DOHH2 (cell line): Measurements from ENCODE around the gene MBP.

Experiments used
- H3F3A ChIP-seq: fragments of 200-600 bp; sonication (generic), shearing (Covaris generic); 2 replicates; pipeline ENCODE4 v1.6.0; 2016; ENCODE audit warnings: antibody characterized with exemption, mild to moderate bottlenecking; ENCODE audit not compliant: control insufficient read depth, insufficient read depth
- H3K27ac ChIP-seq: fragments of 200-600 bp; sonication (generic); 2 replicates; pipeline ENCODE4 v1.5.1; 2014; ENCODE audit warnings: low read depth, mild to moderate bottlenecking, low read length, moderate library complexity
- H3K27me3 ChIP-seq: fragments of 200-600 bp; sonication (generic); 2 replicates; pipeline ENCODE4 v1.6.1; 2014; ENCODE audit warnings: mild to moderate bottlenecking, low read length, mixed read lengths; ENCODE audit not compliant: control insufficient read depth
- H3K36me3 ChIP-seq: fragments of 200-600 bp; sonication (generic); 2 replicates; pipeline ENCODE4 v1.6.1; 2014; ENCODE audit warnings: mild to moderate bottlenecking, low read length, moderate library complexity, mixed read lengths; ENCODE audit not compliant: control insufficient read depth
- H3K4me1 ChIP-seq: fragments of 200-600 bp; sonication (generic); 2 replicates; pipeline ENCODE4 v1.6.1; 2014; ENCODE audit warnings: mild to moderate bottlenecking, low read length, mixed read lengths; ENCODE audit not compliant: control insufficient read depth
- H3K4me2 ChIP-seq: fragments of 200-600 bp; sonication (generic); 2 replicates; pipeline ENCODE4 v1.6.0; 2014; ENCODE audit warnings: mild to moderate bottlenecking, low read length, moderate library complexity
- H3K4me3 ChIP-seq: fragments of 200-600 bp; sonication (generic); 2 replicates; pipeline ENCODE4 v1.5.1; 2014; ENCODE audit warnings: mild to moderate bottlenecking, low read length, mixed read lengths
- H3K79me2 ChIP-seq: fragments of 200-600 bp; sonication (generic); 2 replicates; pipeline ENCODE4 v1.6.1; 2014; ENCODE audit warnings: mild to moderate bottlenecking, low read length, mixed read lengths; ENCODE audit not compliant: control insufficient read depth
- H3K9me2 ChIP-seq: fragments of 200-600 bp; sonication (generic); replicated peaks from 2 replicates; pipeline ENCODE4 v1.6.1; 2014; ENCODE audit warnings: mild to moderate bottlenecking, low read length, mixed read lengths; ENCODE audit not compliant: control insufficient read depth
- H3K9me3 ChIP-seq: fragments of 200-600 bp; sonication (generic); 2 replicates; pipeline ENCODE4 v1.6.1; 2014; ENCODE audit warnings: antibody characterized with exemption, low read length, mixed read lengths; ENCODE audit not compliant: control insufficient read depth, insufficient read depth
- H4K20me1 ChIP-seq: fragments of 200-600 bp; sonication (generic); 2 replicates; pipeline ENCODE4 v1.6.0; 2014; ENCODE audit warnings: low read depth, mild to moderate bottlenecking, antibody characterized with exemption, low read length, moderate library complexity; ENCODE audit not compliant: control insufficient read depth, insufficient read depth
- EZH2phosphoT487 ChIP-seq: fragments of 200-600 bp; sonication (generic); IDR thresholded peaks from 2 replicates; pipeline ENCODE4 v1.6.1; 2017; ENCODE audit warnings: borderline replicate concordance, mild to moderate bottlenecking, antibody characterized with exemption, low read length, moderate library complexity, mixed read lengths
- TF ChIP-seq, protein P1 (sequence below): fragments of 200-600 bp; sonication (generic); IDR thresholded peaks from one replicate; pipeline ENCODE4 v1.5.1; 2014; ENCODE audit warnings: antibody characterized with exemption, mild to moderate bottlenecking, low read depth, low read length; ENCODE audit not compliant: poor library complexity, severe bottlenecking

The MBP gene

DNA sequence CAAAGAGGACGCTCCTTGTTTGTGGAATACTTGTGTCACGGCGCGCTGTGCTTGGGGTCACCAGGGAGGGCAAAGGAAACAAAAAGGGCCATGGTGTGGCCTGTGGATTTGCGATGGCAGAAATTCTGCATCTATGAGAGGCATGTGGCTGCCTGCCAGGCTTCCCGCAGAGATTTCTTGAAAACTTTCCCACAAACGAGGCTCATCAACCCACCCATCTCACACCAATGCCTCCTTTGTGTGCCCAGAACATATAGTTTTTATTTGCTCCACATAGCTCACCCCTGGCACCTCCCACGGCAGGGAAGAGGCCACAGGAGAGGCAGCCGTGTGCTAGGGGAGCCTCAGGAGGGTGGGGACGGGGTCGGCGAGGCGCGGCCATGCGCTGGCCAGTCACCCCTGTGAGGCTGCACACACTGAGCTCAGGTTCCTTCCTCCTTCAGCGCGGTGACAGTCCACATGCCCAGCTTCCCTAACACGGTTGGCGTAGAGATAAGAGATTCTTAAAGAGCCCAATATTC lies 100.3 kb downstream of the MBP start:
- no peaks in the 10 kb centered on the region for H3K4me1 ChIP-seq
- H3K79me2 ChIP-seq = no peaks in the 10 kb centered on the region
- no peaks in the 10 kb centered on the region for H3K36me3 ChIP-seq
- H3K4me3 ChIP-seq = no peak overlapping the region
- no peak overlapping the region for H3K27ac ChIP-seq
- no peaks in the 10 kb centered on the region for H3K9me2 ChIP-seq
- no peaks in the 10 kb centered on the region for H3K9me3 ChIP-seq
- no peaks in the 10 kb centered on the region for H4K20me1 ChIP-seq
- H3F3A ChIP-seq = no peaks in the 10 kb centered on the region
- no peaks in the 10 kb centered on the region for H3K27me3 ChIP-seq
- no peak overlapping the region for H3K4me2 ChIP-seq
- TF ChIP-seq, protein P1, sequence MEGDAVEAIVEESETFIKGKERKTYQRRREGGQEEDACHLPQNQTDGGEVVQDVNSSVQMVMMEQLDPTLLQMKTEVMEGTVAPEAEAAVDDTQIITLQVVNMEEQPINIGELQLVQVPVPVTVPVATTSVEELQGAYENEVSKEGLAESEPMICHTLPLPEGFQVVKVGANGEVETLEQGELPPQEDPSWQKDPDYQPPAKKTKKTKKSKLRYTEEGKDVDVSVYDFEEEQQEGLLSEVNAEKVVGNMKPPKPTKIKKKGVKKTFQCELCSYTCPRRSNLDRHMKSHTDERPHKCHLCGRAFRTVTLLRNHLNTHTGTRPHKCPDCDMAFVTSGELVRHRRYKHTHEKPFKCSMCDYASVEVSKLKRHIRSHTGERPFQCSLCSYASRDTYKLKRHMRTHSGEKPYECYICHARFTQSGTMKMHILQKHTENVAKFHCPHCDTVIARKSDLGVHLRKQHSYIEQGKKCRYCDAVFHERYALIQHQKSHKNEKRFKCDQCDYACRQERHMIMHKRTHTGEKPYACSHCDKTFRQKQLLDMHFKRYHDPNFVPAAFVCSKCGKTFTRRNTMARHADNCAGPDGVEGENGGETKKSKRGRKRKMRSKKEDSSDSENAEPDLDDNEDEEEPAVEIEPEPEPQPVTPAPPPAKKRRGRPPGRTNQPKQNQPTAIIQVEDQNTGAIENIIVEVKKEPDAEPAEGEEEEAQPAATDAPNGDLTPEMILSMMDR = no peak
- no peak for TF ChIP-seq EZH2phosphoT487

DNA sequence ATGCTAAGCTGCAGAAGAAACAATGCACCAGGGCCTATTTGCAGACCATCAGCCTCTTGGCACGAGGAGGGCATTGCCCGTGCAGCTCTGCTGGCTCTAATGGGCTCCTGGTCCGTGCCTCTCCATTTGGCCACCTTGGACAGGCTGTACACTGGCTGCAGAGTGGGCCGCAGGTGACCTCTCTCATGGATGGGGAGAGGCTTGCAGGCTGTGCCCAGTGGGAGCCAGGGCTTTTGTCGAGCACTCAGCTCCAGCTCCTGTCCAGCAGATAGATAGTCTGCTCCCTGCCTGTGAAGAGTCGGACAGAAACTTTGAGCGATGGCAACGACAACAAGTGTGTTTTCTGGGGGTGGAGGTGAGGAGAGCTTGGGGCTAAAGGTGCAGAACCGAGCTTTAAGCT lies 100.9 kb downstream of the MBP start:
- no peak overlapping the region for H3K27ac ChIP-seq
- H3K9me3 ChIP-seq = no peaks in the 10 kb centered on the region
- TF ChIP-seq EZH2phosphoT487 = no peak
- TF ChIP-seq, protein P1 = no peak
- no peak overlapping the region for H3K4me2 ChIP-seq
- H3K4me1 ChIP-seq = no peaks in the 10 kb centered on the region
- H3K9me2 ChIP-seq = no peaks in the 10 kb centered on the region
- H3K4me3 ChIP-seq = no peak overlapping the region
- no peaks in the 10 kb centered on the region for H3F3A ChIP-seq
- H3K27me3 ChIP-seq = no peaks in the 10 kb centered on the region
- no peaks in the 10 kb centered on the region for H3K36me3 ChIP-seq
- H3K79me2 ChIP-seq = no peaks in the 10 kb centered on the region
- H4K20me1 ChIP-seq = no peaks in the 10 kb centered on the region

DNA sequence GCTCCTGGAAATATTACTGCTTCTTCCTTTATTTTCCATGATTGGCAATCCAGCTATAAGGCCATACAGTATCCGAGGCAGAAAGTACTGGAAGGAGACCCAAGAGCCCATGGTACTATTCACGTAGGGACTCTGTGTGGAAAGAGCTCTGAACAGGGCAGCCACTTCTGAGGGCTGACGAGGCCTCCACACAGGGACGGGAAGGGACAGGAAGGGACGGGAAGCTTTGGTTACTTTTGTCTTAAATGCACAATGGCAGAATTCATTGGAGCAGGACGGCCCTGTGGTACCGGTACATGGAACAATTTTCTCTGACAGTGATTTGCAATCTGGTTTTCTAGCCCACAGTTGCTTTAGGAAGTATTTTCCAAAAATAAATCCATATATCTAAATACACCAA lies 102.4 kb downstream of the MBP start:
- Histone ChIP-seq H3K79me2 (no peaks in the 10 kb centered on the region), H3K4me3 (no peak overlapping the region), H4K20me1 (no peaks in the 10 kb centered on the region), H3K27me3 (no peaks in the 10 kb centered on the region), H3F3A (no peaks in the 10 kb centered on the region), H3K9me2 (no peaks in the 10 kb centered on the region), H3K27ac (no peak overlapping the region), H3K36me3 (no peaks in the 10 kb centered on the region), H3K4me1 (no peaks in the 10 kb centered on the region), H3K4me2 (no peak overlapping the region), H3K9me3 (no peaks in the 10 kb centered on the region)
- TF ChIP-seq EZH2phosphoT487 = no peak
- TF ChIP-seq, protein P1 = no peak
